ENCODE measurements around the gene GALNT17. TPM values are rescaled to one million over a fixed set of nuclear protein-coding genes. Genes with fewer than 3 reads are reported as not detected.

The GALNT17 gene
- total RNA-seq, 2 donors from 2014 or later, result not detected

DNA sequence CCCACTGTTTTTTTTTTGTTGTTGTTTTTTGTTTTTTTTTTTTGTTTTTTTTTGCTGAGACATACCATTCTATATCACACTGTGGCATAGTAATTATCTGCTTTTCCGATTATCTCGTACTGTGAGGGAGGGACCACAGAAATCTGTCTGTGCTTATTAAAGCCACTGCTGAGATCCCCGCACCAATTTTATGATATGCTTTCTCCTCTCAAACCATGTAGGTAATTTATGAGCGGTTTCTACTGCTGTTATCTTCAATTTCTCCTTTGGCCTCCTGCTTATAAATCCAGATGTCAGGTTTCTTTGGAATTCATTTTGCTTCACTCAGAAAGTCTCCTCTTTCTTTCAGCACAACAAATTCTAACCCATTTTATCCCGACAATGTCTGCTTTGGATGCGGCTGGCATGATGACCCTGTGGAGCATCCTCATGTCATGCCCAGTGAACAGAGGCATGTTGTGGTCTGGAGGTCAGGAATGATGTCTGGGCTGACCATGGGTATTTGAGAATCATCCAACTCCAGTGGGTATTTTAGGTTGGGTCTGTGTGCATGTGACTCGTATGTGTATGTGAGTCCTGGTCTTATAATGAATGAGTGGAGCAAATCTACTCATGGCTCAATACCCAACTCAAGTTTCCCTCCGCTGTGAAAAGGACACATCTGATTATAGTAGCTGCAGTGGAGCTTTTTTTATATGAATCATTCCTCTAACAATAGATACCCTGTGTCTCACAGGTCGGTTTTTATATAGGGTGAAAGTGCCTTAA is 213.4 kb downstream of the GALNT17 start:
- DNase-seq (no peak), ATAC-seq (replicated peaks in 1 of 2) (no peak)
- Mint-ChIP-seq H3K4me1 (ENCODE audit: low read depth) (no peaks in the 10 kb centered on the region), H3K27ac (no peak overlapping the region), H3K9me3 (peaks cover 7 to 11% of the 10 kb centered on the region in 2 donors), H3K36me3 (ENCODE audit: insufficient read depth in 2 of 2) (peaks cover 0 to 1% of the 10 kb centered on the region in 2 donors), H3K27me3 (ENCODE audit: low read depth) (no peaks in the 10 kb centered on the region), H3K4me3 (no peak overlapping the region)

DNA sequence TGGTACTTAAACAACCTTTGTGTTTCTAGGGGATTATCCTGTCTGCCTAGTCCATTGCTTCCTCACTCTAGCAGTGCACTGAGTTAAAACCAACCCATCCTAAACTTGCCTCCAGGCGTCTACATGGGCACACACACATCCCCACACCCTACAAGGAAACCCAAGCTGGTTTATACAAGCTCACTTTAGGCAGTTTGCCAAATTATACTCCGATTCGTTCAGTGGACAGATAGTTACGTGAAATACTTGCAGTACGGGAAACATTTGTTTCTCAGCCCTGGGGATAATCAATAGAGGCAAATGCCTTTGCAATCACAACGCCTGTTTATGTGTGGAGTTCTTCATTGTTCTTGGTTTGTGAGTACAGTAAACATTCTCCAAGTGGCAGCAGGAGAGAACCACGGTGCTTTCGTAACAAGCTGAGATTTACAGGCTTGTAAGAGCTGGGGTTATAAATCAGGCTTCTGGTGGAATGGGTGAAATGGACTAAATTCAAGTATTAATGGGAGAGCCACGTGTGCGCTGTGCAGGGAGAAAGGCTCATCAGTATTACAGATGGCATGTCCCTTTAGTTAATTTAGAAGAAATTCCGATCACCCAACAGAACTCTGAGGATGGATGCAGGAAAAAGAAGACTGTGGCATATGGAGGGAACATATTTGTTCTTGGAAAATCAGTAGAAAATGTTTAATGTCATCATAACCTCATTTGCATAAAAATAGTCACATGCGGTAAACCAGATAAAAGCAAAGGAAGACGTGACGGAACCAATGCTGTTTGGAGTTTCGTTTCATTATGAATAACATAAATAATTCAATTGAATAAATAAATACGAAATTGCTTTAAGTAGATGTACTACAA is 217.1 kb downstream of the GALNT17 start:
- peaks cover 14 to 26% of the 10 kb centered on the region in 2 donors for H3K9me3 Mint-ChIP-seq
- no peak overlapping the region for H3K4me3 Mint-ChIP-seq
- ATAC-seq (replicated peaks in 1 of 2), result no peak
- DNase-seq, result no peak
- no peaks in the 10 kb centered on the region for H3K27me3 Mint-ChIP-seq (ENCODE audit: low read depth)
- H3K36me3 Mint-ChIP-seq (ENCODE audit: insufficient read depth in 2 of 2), result peaks cover 0 to 1% of the 10 kb centered on the region in 2 donors
- H3K27ac Mint-ChIP-seq, result no peak overlapping the region
- H3K4me1 Mint-ChIP-seq (ENCODE audit: low read depth), result no peaks in the 10 kb centered on the region

- Mint-ChIP-seq H3K36me3 (ENCODE audit: insufficient read depth in 2 of 2) (no peaks in the 10 kb centered on the region), H3K27ac (no peak overlapping the region), H3K9me3 (peaks cover 14 to 21% of the 10 kb centered on the region in 2 donors), H3K4me3 (no peak overlapping the region), H3K27me3 (ENCODE audit: low read depth) (no peaks in the 10 kb centered on the region), H3K4me1 (ENCODE audit: low read depth) (no peaks in the 10 kb centered on the region)
- ATAC-seq (replicated peaks in 1 of 2), result no peak
- DNase-seq, result no peak
These were observed 217.9 kb downstream of the GALNT17 start for GRCh38 chr7:71349682-71350481.

GRCh38 chr7:71350680-71351079 is 218.7 kb downstream of the GALNT17 start:
- H3K27ac Mint-ChIP-seq, result no peak overlapping the region
- H3K9me3 Mint-ChIP-seq, result peaks cover 14 to 21% of the 10 kb centered on the region in 2 donors
- H3K36me3 Mint-ChIP-seq (ENCODE audit: insufficient read depth in 2 of 2), result no peaks in the 10 kb centered on the region
- DNase-seq, result no peak
- no peaks in the 10 kb centered on the region for H3K27me3 Mint-ChIP-seq (ENCODE audit: low read depth)
- no peak for ATAC-seq (replicated peaks in 1 of 2)
- no peak overlapping the region for H3K4me3 Mint-ChIP-seq
- H3K4me1 Mint-ChIP-seq (ENCODE audit: low read depth), result no peaks in the 10 kb centered on the region

GRCh38 chr7:71354716-71355115 is 222.8 kb downstream of the GALNT17 start:
- H3K4me3 Mint-ChIP-seq, result no peak overlapping the region
- no peaks in the 10 kb centered on the region for H3K27me3 Mint-ChIP-seq (ENCODE audit: low read depth)
- H3K27ac Mint-ChIP-seq, result no peak overlapping the region
- H3K4me1 Mint-ChIP-seq (ENCODE audit: low read depth), result no peaks in the 10 kb centered on the region
- ATAC-seq (replicated peaks in 1 of 2), result no peak
- DNase-seq, result no peak
- H3K9me3 Mint-ChIP-seq, result peaks cover 13 to 21% of the 10 kb centered on the region in 2 donors
- H3K36me3 Mint-ChIP-seq (ENCODE audit: insufficient read depth in 2 of 2), result no peaks in the 10 kb centered on the region

DNA sequence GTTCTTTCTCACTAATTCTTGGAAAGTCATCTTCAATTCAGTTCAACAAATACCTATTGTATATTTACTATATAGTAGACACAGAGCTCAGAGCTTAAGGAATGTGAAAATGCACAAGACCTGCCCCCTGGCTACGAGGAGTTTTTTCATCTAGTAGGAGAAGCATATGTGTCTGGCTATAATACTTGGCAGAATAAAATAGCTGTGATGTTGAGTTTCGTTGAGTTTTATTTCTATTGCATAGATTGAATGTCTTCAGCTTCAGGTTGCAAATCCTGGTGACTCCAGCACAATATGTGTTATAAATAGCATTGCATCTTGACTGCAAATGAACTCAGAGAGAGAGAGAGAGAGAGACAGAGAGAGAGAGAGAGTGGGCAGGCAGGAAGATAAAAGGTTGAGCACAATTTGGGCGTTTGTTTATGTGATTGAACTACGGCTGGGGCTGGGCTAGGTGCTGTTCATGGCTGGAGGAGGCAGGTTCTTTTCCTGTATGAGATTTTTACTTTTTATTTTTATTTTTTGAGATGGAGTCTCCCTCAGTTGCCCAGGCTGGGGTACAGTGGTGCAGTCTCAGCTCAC is 229.6 kb downstream of the GALNT17 start:
- Mint-ChIP-seq H3K27ac (no peak overlapping the region), H3K27me3 (ENCODE audit: low read depth) (no peaks in the 10 kb centered on the region), H3K4me3 (no peak overlapping the region), H3K36me3 (ENCODE audit: insufficient read depth in 2 of 2) (peaks cover 0 to 8% of the 10 kb centered on the region in 2 donors), H3K4me1 (ENCODE audit: low read depth) (no peaks in the 10 kb centered on the region), H3K9me3 (peaks cover 4 to 9% of the 10 kb centered on the region in 2 donors)
- ATAC-seq (replicated peaks in 1 of 2) (no peak), DNase-seq (no peak)

GRCh38 chr7:71362240-71362639 is 230.3 kb downstream of the GALNT17 start:
- H3K27me3 Mint-ChIP-seq (ENCODE audit: low read depth), result no peaks in the 10 kb centered on the region

DNA sequence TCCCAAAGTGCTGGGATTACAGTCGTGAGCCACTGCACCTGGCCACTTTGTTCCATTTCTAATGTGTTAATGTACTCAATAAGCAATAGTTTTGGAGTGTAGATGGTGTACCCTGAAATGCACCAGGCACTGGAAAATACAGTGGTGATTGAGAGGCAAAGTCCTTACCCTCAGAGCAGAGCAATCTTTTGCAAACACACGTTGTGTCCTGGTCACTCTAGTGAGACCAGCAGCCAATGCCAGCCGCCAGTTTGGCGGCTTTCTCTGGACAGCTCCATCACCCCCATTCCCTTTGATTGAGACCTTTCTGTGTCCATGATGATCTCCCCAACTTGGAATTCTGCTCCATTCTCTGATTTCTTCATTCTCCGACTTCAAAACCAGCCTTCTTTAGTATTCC is 231.3 kb downstream of the GALNT17 start:
- Mint-ChIP-seq H3K9me3 (peaks cover 4 to 11% of the 10 kb centered on the region in 2 donors), H3K27me3 (ENCODE audit: low read depth) (no peaks in the 10 kb centered on the region), H3K4me1 (ENCODE audit: low read depth) (no peaks in the 10 kb centered on the region), H3K36me3 (ENCODE audit: insufficient read depth in 2 of 2) (peaks cover 0 to 10% of the 10 kb centered on the region in 2 donors), H3K27ac (no peak overlapping the region), H3K4me3 (no peak overlapping the region)
- ATAC-seq (replicated peaks in 1 of 2) (no peak), DNase-seq (no peak)

More at GRCh38 chr7:71362240-71362639, 230.3 kb downstream of the GALNT17 start:
- H3K4me3 Mint-ChIP-seq, result no peak overlapping the region
- H3K27ac Mint-ChIP-seq, result no peak overlapping the region
- H3K9me3 Mint-ChIP-seq, result peaks cover 4 to 11% of the 10 kb centered on the region in 2 donors
- no peak for ATAC-seq (replicated peaks in 1 of 2)
- no peaks in the 10 kb centered on the region for H3K4me1 Mint-ChIP-seq (ENCODE audit: low read depth)
- no peak for DNase-seq
- H3K36me3 Mint-ChIP-seq (ENCODE audit: insufficient read depth in 2 of 2), result peaks cover 0 to 10% of the 10 kb centered on the region in 2 donors

DNA sequence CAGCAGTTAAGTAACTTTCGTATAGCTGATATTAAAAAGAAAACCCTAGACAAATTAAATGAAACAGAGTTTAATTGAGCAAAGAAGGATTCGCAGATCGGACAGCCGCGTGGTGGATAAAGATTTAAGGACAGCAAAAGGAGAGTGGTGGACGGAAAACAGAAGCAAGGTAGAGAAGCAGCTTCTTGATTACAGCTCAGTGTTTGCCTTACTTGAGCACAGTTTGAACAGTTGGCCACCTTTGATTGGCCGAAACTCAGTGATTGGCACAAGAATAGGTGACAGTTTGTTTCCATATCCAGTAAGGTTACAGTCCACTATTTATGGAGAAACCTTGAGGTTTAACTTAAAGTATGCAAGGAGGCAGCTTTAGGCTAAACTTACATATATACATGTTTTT is 231.7 kb downstream of the GALNT17 start:
- no peak overlapping the region for H3K27ac Mint-ChIP-seq
- H3K4me3 Mint-ChIP-seq, result no peak overlapping the region
- no peaks in the 10 kb centered on the region for H3K4me1 Mint-ChIP-seq (ENCODE audit: low read depth)
- ATAC-seq (replicated peaks in 1 of 2) (no peak), DNase-seq (no peak)
- H3K27me3 Mint-ChIP-seq (ENCODE audit: low read depth), result no peaks in the 10 kb centered on the region
- peaks cover 4 to 11% of the 10 kb centered on the region in 2 donors for H3K9me3 Mint-ChIP-seq
- peaks cover 0 to 10% of the 10 kb centered on the region in 2 donors for H3K36me3 Mint-ChIP-seq (ENCODE audit: insufficient read depth in 2 of 2)

DNA sequence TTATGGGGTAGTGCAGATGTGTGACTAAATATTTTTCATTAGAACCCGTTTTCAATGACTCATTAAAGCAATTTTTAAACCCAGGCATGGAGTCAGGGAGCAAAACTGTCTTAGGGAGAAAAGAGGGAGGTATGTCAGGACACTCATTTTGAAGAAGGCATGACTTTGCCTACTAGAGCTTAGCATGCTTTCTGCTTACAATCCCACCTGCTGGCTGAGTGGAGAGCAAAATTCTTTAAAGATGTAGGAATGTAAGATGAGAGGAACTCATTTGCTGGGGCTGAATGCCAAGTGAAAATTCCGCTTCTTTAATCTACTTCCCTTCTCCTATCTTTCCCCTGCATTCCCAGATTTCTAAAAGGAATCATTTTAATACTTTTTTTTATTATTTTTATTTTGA is 232.6 kb downstream of the GALNT17 start:
- DNase-seq (no peak), ATAC-seq (replicated peaks in 1 of 2) (no peak)
- H3K9me3 Mint-ChIP-seq, result peaks cover 1 to 9% of the 10 kb centered on the region in 2 donors
- peaks cover 0 to 10% of the 10 kb centered on the region in 2 donors for H3K36me3 Mint-ChIP-seq (ENCODE audit: insufficient read depth in 2 of 2)
- H3K27me3 Mint-ChIP-seq (ENCODE audit: low read depth), result no peaks in the 10 kb centered on the region
- H3K4me3 Mint-ChIP-seq, result no peak overlapping the region
- H3K27ac Mint-ChIP-seq, result no peak overlapping the region
- H3K4me1 Mint-ChIP-seq (ENCODE audit: low read depth), result no peaks in the 10 kb centered on the region

- DNase-seq, result no peak
- no peak for ATAC-seq (replicated peaks in 1 of 2)
- no peak overlapping the region for H3K4me3 Mint-ChIP-seq
- no peaks in the 10 kb centered on the region for H3K4me1 Mint-ChIP-seq (ENCODE audit: low read depth)
- H3K27me3 Mint-ChIP-seq (ENCODE audit: low read depth), result no peaks in the 10 kb centered on the region
- H3K27ac Mint-ChIP-seq, result no peak overlapping the region
- peaks cover 4% of the 10 kb centered on the region in 2 donors for H3K36me3 Mint-ChIP-seq (ENCODE audit: insufficient read depth in 2 of 2)
- peaks cover 7 to 10% of the 10 kb centered on the region in 2 donors for H3K9me3 Mint-ChIP-seq
These were observed 241.0 kb downstream of the GALNT17 start for GRCh38 chr7:71372991-71373390.

- Mint-ChIP-seq H3K36me3 (ENCODE audit: insufficient read depth in 2 of 2) (peaks cover 12 to 18% of the 10 kb centered on the region in 2 donors), H3K9me3 (peaks cover 22 to 29% of the 10 kb centered on the region in 2 donors), H3K4me1 (ENCODE audit: low read depth) (no peaks in the 10 kb centered on the region), H3K27ac (no peak overlapping the region), H3K27me3 (ENCODE audit: low read depth) (no peaks in the 10 kb centered on the region), H3K4me3 (no peak overlapping the region)
- no peak for DNase-seq
- ATAC-seq (replicated peaks in 1 of 2), result no peak
These were observed 245.1 kb downstream of the GALNT17 start for GRCh38 chr7:71377062-71377461.
